Muscle layer of duodenum (tissue), 2 donors: ENCODE results near the gene ABCC1.
"Not testable (repeated sequence)": the region's sequence is repeated elsewhere in the genome, so short reads cannot be mapped to it uniquely, and the experiment has no call there.

Source experiments
- H3K27ac ChIP-seq: one replicate; pipeline ENCODE4 v1.7.0; 2013; ENCODE audit warnings: mild to moderate bottlenecking, low read length
- H3K27me3 ChIP-seq: one replicate; pipeline ENCODE4 v1.7.0; 2013; ENCODE audit warnings: low read depth, mild to moderate bottlenecking, control low read depth, low read length
- H3K36me3 ChIP-seq, 2 donors: one replicate each; pipeline ENCODE4 v1.7.0; 2013; ENCODE audit warnings: low read length in 2 of 2, control low read depth in 1 of 2, mild to moderate bottlenecking in 1 of 2; ENCODE audit not compliant: insufficient read depth in 2 of 2, control insufficient read depth in 1 of 2
- H3K4me1 ChIP-seq, 2 donors: one replicate each; pipeline ENCODE4 v1.7.0; 2013; ENCODE audit warnings: low read length in 2 of 2, mild to moderate bottlenecking in 2 of 2, control low read depth in 1 of 2, moderate library complexity in 1 of 2; ENCODE audit not compliant: insufficient read depth in 2 of 2, control insufficient read depth in 1 of 2
- H3K4me3 ChIP-seq, 2 donors: one replicate each; pipeline ENCODE4 v1.7.0; 2013; ENCODE audit warnings: low read length in 2 of 2, low read depth in 1 of 2, mild to moderate bottlenecking in 1 of 2
- H3K9me3 ChIP-seq, 2 donors: one replicate each; pipeline ENCODE4 v1.7.0; 2013; ENCODE audit warnings: low read length in 2 of 2, control low read depth in 1 of 2, mild to moderate bottlenecking in 1 of 2; ENCODE audit not compliant: control insufficient read depth in 1 of 2
- donor health status: healthy.

The ABCC1 gene

DNA sequence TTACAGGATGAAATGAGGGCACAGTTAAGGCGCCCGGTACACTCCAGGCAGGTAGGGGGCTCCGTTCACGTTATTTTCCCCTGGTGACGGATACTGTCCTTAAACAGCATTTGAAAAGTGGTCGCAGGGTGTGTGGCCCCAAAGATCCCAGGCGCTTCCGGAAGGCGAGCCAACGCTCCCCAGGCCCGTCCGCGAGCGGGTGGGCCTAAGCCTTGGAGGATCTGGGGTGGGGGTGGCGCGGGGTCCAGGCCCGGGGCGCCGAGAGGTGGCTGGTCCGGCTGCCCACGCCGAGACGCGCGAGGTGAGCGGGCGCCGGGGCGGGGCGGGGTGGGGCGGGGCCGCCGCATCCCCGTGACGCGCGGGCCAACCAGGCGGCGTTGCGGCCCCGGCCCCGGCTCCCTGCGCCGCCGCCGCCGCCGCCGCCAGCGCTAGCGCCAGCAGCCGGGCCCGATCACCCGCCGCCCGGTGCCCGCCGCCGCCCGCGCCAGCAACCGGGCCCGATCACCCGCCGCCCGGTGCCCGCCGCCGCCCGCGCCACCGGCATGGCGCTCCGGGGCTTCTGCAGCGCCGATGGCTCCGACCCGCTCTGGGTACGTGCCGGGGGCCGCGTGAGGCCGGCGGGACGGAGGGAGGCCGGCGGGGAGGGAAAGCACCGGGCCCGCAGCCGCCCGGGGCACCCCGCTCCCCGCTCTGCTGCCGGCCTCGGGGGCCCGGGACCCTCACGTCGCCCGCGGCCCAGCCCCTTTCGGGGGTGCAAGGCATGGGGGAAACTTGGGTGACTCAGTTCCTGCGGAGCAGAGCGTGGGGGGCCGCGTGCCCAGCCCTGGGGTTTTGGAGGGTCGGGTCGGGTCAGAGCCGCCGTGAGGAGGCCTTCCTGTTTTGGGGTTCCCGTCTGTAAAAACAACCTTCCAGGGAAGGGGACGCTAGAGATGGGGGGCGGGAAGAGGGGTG, at the start of gene ABCC1:
Gene ABCC1 (plus strand): TSS at position 407 of the 951 bp plus-strand sequence. CDS start 136 bp downstream, at position 543.
- Histone ChIP-seq H3K9me3 (no peaks in the 10 kb centered on the region), H3K36me3 (no peaks in the 10 kb centered on the region), H3K27ac (peak within 1 kb of the TSS; percentile 87), H3K4me3 (peak within 1 kb of the TSS; percentile 82 to 83), H3K4me1 (peaks cover 3 to 43% of the 10 kb centered on the region in 2 donors), H3K27me3 (no peaks in the 10 kb centered on the region)

DNA sequence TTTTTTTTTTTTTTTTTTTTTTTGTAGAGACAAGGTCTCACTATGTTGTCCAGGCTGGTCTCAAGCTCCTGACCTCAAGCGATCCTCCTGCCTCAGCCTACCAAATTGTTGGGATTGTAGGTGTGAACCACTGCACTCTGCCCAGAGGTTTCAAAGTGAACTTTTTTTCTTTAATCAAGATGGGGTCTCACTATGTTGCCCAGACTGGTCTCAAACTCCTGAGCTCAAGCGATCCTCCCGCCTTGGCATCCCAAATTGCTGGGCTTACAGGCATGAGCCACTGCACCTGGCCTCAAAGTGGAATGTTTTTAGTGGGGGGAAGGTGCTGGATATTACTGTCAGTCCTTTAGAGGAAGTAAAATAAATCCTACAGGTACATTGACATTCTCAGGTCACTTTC, 49.1 kb upstream of the ABCC1 start:
- Histone ChIP-seq H3K4me1 (no peaks in the 10 kb centered on the region), H3K27me3 (no peaks in the 10 kb centered on the region), H3K27ac (no peak overlapping the region), H3K36me3 (no peaks in the 10 kb centered on the region), H3K9me3 (no peaks in the 10 kb centered on the region), H3K4me3 (no peak overlapping the region)

DNA sequence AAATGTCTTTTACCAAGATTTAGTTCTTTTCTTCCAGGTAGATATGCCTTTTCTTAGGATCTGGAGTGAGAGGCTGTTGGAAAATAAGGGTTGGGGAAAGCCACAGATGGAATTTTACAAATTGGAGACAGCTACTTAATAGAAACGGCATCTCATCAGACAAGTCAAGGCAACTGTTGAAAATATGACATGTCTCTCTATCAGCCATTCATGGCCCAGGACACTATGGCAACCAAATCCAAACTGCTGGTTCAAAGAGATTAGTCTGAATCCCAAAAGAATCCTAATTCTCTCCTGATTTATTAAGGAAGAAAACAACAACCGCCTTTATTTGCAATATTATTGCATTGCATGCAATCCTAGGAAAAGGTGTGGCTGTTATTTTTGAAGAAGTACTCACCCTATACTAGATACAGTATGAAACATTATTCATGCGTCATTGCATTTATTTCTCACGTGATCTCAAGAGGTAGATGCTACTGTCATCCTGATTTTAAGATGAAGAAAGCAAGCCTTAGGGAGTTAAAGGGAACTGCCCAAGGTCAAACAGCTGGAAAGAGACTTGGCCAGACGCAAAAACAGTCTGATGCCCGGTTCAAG, 48.4 kb upstream of the ABCC1 start:
- H3K27me3 ChIP-seq = no peaks in the 10 kb centered on the region
- no peak overlapping the region for H3K27ac ChIP-seq
- H3K36me3 ChIP-seq = no peaks in the 10 kb centered on the region
- no peak overlapping the region for H3K4me3 ChIP-seq
- no peaks in the 10 kb centered on the region for H3K4me1 ChIP-seq
- H3K9me3 ChIP-seq = no peaks in the 10 kb centered on the region

DNA sequence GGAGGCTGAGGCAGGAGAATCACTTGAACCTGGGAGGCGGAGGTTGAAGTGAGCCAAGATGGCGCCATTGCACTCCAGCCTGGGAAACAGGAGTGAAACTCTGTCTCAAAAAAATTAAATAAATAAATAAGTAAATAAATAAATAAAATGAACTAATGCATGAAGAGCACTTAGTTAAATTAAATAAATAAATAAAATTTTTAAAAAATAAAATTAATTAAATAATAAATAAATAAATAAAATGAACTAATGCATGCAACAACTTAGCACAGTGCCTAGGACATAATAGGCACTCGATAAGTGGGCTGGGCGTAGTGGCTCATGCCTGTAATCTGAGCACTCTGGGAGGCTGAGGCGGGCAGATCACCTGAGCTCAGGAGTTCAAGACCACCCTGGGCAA, 45.5 kb upstream of the ABCC1 start:
- H3K4me1 ChIP-seq = no peaks in the 10 kb centered on the region
- no peaks in the 10 kb centered on the region for H3K27me3 ChIP-seq
- H3K27ac ChIP-seq = no peak overlapping the region
- H3K9me3 ChIP-seq = no peaks in the 10 kb centered on the region
- H3K36me3 ChIP-seq = no peaks in the 10 kb centered on the region
- no peak overlapping the region for H3K4me3 ChIP-seq

DNA sequence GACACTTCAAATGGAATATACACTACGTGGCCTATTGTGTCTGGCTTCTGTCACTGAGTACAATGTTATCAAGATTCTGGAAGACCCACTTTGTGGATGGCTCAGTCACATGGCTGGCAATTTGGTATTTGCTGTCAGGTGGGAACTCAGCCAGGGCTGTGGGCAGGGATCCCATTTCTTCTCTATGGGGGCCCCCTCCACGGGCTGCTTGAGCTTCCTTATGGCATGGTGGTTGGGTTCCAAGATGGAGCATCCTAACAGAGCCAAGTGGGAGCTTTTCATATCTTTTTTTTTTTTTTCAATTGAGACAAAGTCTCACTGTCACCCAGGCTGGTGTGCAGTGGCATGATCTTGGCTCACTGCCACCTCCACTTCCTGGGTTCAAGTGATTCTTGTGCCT, 43.0 kb upstream of the ABCC1 start:
- no peaks in the 10 kb centered on the region for H3K9me3 ChIP-seq
- no peak overlapping the region for H3K27ac ChIP-seq
- H3K4me1 ChIP-seq = no peaks in the 10 kb centered on the region
- H3K36me3 ChIP-seq = no peaks in the 10 kb centered on the region
- H3K4me3 ChIP-seq = no peak overlapping the region
- no peaks in the 10 kb centered on the region for H3K27me3 ChIP-seq

DNA sequence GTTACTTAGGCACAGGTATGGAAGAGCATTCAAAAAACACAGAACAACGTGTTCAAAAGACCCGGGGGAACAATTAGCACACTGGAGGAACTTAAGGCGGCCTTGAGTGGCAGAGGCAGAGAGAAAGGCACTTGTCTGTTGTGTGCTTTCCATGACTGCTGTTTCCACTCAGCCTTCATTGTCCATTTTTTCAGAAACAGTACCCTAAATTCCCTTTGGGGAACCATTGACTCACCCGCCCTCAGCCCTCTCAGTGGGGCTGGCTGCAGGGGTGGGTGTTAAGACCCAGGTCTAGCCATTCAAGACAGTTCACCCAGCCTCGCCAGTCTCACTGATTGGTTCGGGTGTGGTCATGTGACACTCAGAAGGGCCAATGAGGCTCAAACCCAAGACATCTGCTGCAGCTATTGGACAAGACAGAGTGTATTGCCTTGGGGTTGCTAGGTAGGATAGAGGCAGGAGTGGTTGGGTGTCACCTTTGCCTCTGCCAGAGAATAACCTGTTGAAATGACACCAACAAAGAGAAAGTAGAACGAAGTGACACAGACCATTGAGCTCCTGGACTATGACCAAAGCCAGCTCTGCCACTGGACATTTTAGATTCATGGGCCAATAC, 41.4 kb upstream of the ABCC1 start:
- no peaks in the 10 kb centered on the region for H3K27me3 ChIP-seq
- no peaks in the 10 kb centered on the region for H3K36me3 ChIP-seq
- no peak overlapping the region for H3K27ac ChIP-seq
- no peak overlapping the region for H3K4me3 ChIP-seq
- H3K4me1 ChIP-seq = no peaks in the 10 kb centered on the region
- H3K9me3 ChIP-seq = no peaks in the 10 kb centered on the region

DNA sequence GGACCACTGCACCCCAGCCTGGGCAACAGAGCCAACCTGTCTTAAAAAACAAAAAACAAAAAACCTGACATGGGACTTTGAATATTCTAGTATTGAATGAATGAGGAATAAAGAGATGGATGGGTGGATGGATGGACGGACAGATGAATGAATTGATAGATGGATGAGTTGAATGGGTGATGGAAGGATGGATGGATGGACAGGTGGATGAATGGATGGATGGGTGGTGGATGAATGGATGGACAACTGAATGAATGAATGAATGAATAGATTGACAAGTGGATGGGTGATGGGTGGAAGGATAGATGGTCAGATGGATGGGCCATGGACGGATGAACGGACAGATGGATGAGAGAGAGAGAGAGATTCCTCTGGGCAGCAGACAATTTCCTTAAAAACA, 38.2 kb upstream of the ABCC1 start:
- Histone ChIP-seq H3K27ac (no peak overlapping the region), H3K4me1 (no peaks in the 10 kb centered on the region), H3K36me3 (no peaks in the 10 kb centered on the region), H3K4me3 (no peak overlapping the region), H3K9me3 (no peaks in the 10 kb centered on the region), H3K27me3 (no peaks in the 10 kb centered on the region)

DNA sequence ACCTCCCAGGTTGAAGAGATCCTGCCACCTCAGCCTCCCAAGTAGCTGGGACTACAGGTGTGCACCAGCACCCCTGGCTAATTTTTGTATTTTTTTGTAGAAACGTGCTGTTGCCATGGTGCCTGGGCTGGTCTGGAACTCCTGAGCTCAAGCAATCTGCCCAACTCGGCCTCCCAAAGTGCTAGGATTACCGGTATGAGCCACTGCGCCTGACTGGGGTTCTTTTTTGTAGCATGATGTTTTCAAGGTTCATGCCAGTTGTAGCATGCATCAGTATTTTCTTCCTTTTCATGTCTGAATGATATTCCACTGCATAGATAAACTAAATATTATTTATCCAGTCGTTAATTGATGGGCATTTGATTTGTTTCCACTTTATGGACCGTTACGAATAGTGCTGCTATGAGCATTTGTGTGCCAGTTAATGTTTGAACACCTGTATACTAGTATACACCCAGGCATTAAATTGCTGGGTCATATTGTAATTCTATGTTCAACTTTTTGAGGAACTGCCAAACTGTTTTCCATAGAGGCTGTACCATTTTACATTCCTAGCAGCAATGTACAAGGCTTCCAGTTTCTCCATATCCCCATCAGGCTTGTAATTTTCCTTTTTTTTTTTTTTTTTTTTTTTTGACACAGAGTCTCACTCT, 36.2 kb upstream of the ABCC1 start:
- Histone ChIP-seq H3K36me3 (no peaks in the 10 kb centered on the region), H3K4me3 (no peak overlapping the region), H3K27me3 (no peaks in the 10 kb centered on the region), H3K27ac (no peak overlapping the region), H3K4me1 (no peaks in the 10 kb centered on the region), H3K9me3 (no peaks in the 10 kb centered on the region)

DNA sequence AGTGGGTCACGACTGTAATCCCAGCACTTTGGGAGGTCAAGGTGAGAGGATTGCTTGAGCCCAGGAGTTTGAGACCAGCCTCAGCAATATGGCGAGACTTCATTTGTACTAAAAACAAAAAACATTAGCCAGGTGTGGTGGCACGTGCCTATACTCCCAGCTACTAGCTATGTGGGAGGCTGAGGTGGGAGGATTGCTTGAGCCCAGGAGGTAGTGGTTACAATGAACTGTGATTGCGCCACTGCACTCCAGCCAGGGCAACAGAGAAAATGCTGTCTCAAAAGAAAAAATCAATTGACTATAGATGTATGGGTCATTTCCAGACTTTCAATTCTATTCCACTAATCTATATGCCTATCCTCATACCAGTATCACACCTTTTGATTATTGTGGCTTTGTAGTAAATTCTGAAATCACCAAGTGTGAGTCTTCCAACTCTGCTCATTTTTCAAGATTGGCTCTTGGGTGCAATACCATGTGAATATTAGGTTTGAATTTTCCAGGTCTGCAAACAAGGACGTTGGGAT, 33.8 kb upstream of the ABCC1 start:
- Histone ChIP-seq H3K27ac (no peak overlapping the region), H3K4me3 (no peak overlapping the region), H3K9me3 (no peaks in the 10 kb centered on the region), H3K27me3 (no peaks in the 10 kb centered on the region), H3K4me1 (no peaks in the 10 kb centered on the region), H3K36me3 (no peaks in the 10 kb centered on the region)

DNA sequence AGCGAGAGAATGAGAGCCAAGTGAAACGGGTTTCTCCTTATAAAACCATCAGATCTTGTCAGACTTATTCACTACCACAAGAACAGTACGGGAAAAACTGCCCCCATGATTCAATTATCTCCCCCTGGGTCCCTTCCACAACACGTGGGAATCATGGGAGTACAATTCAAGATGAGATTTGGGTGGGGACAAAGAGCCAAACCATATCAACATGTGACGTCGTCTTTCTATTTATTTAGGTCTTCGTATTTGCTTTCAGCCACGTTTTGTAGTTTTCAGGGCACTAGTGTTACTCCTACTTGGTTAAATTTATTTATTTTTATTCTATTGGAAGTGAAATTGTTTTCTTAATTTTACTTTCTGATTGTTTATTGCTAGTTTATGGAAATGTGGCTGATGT, 33.1 kb upstream of the ABCC1 start:
- H3K4me3 ChIP-seq = no peak overlapping the region
- no peaks in the 10 kb centered on the region for H3K27me3 ChIP-seq
- no peaks in the 10 kb centered on the region for H3K4me1 ChIP-seq

DNA sequence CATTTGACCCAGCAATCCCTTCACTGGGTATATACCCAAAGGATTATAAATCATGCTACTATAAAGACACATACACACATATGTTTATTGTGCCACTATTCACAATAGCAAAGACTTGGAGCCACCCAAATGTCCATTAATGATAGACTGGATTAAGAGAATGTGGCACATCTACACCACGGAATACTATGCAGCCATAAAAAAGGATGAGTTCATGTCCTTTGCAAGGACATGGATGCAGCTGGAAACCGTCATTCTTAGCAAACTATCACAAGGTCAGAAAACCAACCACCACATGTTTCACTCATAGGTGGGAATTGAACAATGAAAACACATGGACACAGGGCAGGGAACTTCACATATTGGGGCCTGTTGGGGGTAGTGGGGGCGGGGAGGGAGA, 31.1 kb upstream of the ABCC1 start:
- H3K27me3 ChIP-seq, H3K36me3 ChIP-seq, H3K9me3 ChIP-seq, H3K4me1 ChIP-seq, H3K4me3 ChIP-seq, H3K27ac ChIP-seq: not testable (repeated sequence)

More for the DNA sequence above, 33.1 kb upstream of the ABCC1 start:
- no peaks in the 10 kb centered on the region for H3K9me3 ChIP-seq
- no peak overlapping the region for H3K27ac ChIP-seq
- H3K36me3 ChIP-seq = no peaks in the 10 kb centered on the region
